ENCODE results near the gene GLIS2.

GLIS2 gene

DNA sequence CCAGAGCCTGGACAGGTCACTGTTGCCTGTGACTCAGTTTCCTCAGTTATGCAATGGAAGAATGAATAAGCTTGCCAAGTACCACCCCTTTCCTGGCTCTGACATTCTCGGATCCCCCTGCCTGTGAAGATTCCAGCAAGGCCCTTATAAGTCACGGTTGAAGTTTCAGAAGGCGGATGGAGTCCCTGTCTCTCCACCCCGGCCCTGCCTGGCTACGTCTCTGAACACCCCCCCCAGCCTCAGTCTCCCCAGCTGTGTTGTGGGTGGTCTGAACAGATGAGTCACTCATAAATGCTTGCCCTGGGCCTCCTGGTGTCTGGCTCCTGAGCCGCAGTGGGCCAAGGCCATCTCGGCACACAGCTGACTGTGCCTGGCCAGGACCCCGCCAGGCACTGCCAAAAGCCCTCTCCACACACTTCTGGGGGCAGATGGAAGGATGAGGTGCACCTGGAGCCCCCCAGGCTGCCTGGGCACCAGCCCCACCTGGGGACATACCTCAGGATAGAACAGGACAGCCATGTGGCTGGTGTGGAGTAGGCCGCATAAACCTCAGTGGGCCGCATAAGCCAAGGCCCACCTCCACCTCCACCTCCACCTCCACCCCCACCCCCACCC lies 71.2 kb downstream of the GLIS2 start:
- no peak for DNase-seq (ENCODE audit: low read depth)
- H3K4me3 ChIP-seq (ENCODE audit: low read depth, low read length): no peak overlapping the region
- TF ChIP-seq MAX (IDR thresholded peaks at IDR 0.05; ENCODE audit: low read depth, low read length): no peak
- no peak for TF ChIP-seq MYC (IDR thresholded peaks at IDR 0.05; ENCODE audit: low read depth, low read length)
- TF ChIP-seq, protein P1, sequence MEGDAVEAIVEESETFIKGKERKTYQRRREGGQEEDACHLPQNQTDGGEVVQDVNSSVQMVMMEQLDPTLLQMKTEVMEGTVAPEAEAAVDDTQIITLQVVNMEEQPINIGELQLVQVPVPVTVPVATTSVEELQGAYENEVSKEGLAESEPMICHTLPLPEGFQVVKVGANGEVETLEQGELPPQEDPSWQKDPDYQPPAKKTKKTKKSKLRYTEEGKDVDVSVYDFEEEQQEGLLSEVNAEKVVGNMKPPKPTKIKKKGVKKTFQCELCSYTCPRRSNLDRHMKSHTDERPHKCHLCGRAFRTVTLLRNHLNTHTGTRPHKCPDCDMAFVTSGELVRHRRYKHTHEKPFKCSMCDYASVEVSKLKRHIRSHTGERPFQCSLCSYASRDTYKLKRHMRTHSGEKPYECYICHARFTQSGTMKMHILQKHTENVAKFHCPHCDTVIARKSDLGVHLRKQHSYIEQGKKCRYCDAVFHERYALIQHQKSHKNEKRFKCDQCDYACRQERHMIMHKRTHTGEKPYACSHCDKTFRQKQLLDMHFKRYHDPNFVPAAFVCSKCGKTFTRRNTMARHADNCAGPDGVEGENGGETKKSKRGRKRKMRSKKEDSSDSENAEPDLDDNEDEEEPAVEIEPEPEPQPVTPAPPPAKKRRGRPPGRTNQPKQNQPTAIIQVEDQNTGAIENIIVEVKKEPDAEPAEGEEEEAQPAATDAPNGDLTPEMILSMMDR (IDR thresholded peaks at IDR 0.05; ENCODE audit: low read depth, low read length): no peak
- no peak for TF ChIP-seq POLR2A (IDR thresholded peaks at IDR 0.05; ENCODE audit: extremely low read depth, insufficient read length)

DNA sequence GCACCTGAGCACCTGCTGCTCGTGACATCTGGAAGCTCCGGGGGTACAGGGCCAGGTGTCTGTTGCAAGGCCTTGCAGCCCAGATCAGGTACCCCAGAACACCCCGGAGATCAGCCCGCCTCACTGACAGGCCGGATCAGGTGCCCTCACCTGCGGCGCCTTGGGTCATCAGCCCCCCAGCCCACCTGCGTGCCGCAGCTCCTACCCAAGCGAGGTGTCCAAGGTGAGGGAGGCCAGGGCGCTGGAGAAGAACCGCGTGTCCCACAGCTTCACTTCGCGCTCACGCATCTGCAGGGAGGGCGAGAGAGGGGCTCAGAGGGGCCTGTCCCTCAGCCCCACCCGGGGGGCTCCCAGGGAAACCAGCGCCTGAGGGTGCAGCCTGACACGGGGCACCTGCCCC lies 71.9 kb downstream of the GLIS2 start:
- no peak overlapping the region for H3K4me3 ChIP-seq (ENCODE audit: low read depth, low read length)
- TF ChIP-seq, protein P1 (IDR thresholded peaks at IDR 0.05; ENCODE audit: low read depth, low read length): no peak
- no peak for TF ChIP-seq MAX (IDR thresholded peaks at IDR 0.05; ENCODE audit: low read depth, low read length)
- TF ChIP-seq POLR2A (IDR thresholded peaks at IDR 0.05; ENCODE audit: extremely low read depth, insufficient read length): no peak
- DNase-seq (ENCODE audit: low read depth): no peak

DNA sequence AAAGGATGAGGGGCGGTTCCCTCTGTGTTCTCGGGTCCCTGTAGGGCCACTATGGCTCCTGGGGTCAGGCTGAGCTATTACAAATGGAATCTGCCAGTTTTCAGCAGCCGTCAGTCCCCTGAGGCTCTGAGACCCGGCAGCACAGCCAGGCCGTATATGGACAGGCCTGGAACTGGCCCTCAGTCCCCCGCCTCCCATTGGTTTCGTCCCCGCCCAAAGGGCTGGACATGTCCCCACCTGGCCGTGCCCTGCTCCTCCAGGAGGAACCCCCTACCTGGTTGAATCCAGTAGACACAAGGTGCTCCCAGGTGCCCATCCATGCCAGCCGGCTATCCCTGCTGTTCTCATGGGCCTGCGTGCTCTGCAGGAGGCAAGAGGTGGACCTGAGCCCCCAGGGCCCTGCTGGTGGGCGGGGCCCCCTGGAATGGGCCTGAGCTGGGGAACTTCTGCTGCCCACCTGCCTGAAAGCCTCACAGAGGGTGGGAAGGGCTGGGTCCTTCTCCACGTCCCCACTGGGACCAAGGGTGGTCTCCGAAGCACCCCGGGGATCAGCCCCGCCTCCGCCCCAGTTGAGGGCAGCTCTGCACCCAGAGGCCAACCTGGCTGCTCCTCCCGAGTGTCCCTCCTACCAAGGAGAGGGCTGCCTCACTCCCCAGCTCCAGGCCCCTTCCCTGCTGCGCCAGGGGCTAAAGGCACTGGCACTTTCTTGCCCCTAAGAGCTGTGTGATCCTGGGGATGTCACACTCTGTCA lies 72.6 kb downstream of the GLIS2 start:
- no peak overlapping the region for H3K4me3 ChIP-seq (ENCODE audit: low read depth, low read length)
- no peak for DNase-seq (ENCODE audit: low read depth)
- TF ChIP-seq MAX (IDR thresholded peaks at IDR 0.05; ENCODE audit: low read depth, low read length) (no peak), POLR2A (IDR thresholded peaks at IDR 0.05; ENCODE audit: extremely low read depth, insufficient read length) (no peak), MYC (IDR thresholded peaks at IDR 0.05; ENCODE audit: low read depth, low read length) (no peak)
- TF ChIP-seq, protein P1 (IDR thresholded peaks at IDR 0.05; ENCODE audit: low read depth, low read length): no peak
